ENCODE measurements around the gene GNAQ.

DNA sequence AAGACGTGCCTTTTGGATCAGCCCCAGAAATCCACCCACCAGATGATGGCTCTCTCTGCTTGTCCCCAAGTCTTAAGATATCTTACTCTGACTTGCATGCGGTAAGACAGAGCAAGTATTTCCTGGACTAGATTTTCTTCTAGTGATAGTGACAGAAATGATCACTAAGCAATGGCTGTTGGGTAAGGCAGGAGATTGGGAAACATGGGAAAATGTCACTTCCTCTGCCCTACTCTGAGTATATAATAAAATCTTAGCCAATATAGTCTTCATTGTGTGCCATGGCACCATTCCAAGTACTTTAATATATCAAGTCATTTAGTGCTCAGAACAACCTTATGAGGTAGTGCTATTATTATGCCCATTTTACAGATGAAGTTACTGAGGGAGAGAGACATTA, 352.5 kb downstream of the GNAQ start:
- TF ChIP-seq EZH2 (IDR thresholded peaks at IDR 0.05; ENCODE audit: borderline replicate concordance, low read length), result no peak
- TF ChIP-seq, protein P1, sequence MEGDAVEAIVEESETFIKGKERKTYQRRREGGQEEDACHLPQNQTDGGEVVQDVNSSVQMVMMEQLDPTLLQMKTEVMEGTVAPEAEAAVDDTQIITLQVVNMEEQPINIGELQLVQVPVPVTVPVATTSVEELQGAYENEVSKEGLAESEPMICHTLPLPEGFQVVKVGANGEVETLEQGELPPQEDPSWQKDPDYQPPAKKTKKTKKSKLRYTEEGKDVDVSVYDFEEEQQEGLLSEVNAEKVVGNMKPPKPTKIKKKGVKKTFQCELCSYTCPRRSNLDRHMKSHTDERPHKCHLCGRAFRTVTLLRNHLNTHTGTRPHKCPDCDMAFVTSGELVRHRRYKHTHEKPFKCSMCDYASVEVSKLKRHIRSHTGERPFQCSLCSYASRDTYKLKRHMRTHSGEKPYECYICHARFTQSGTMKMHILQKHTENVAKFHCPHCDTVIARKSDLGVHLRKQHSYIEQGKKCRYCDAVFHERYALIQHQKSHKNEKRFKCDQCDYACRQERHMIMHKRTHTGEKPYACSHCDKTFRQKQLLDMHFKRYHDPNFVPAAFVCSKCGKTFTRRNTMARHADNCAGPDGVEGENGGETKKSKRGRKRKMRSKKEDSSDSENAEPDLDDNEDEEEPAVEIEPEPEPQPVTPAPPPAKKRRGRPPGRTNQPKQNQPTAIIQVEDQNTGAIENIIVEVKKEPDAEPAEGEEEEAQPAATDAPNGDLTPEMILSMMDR (conservative IDR thresholded peaks at IDR 0.05 in 1 of 2, IDR thresholded peaks at IDR 0.05 in 1 of 2; ENCODE audit: extremely low read depth in 1 of 2, insufficient read depth in 1 of 2, low read depth in 1 of 2, low read length in 2 of 2), result no peak
